ENCODE results near the gene TNFAIP8L2.
"Not testable (repeated sequence)": the region's sequence is repeated elsewhere in the genome, so short reads cannot be mapped to it uniquely, and the experiment has no call there.

The TNFAIP8L2 gene

DNA sequence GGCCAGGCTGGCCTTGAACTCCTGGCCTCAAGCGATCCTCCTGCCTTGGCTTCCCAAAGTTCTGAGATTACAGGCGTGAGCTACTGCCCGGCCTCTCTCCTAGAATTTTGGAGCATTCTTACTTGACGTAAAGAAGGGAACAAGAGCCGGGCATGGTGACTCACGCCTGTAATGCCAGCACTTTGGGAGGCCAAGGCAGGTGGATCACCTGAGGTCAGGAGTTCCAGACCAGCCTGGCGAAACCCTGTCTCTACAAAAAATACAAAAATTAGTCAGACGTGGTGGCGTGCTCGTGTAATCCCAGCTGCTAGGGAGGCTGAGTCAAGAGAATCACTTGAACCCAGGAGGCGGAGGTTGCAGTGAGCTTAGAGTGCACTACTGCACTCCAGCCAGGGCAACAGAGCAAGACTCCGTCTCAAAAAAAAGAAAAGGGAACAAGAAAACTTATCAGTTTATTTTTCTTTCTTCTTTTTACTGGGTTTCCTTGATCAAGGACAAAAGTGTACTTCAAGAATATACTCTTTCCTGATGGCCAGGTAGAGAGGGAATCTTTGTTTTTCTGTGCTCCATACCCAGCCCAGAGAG is 49.0 kb downstream of the TNFAIP8L2 start:
- not testable (repeated sequence) for H3K4me3 ChIP-seq (ENCODE audit: control insufficient read depth in 1 of 7, extremely low read depth in 1 of 7, insufficient read depth in 4 of 7, low read depth in 2 of 7, low read length in 6 of 7); DNase-seq; H3K27ac ChIP-seq (ENCODE audit: insufficient read depth in 1 of 2, low read depth in 1 of 2, low read length in 2 of 2, poor library complexity in 1 of 2, severe bottlenecking in 2 of 2); H3K9me3 ChIP-seq (ENCODE audit: control extremely low read depth in 1 of 5, control insufficient read depth in 4 of 5, insufficient read depth in 2 of 5, low read depth in 1 of 5, low read length in 4 of 5); H3K27me3 ChIP-seq (replicated peaks in 2 of 5; ENCODE audit: control insufficient read depth in 4 of 5, insufficient read depth in 5 of 5, low read length in 4 of 5)
- peaks cover 4 to 21% (median 16%) of the 10 kb centered on the region in 4 experiments for H3K4me1 ChIP-seq (ENCODE audit: control extremely low read depth in 1 of 4, control insufficient read depth in 4 of 4, insufficient read depth in 4 of 4, low read length in 3 of 4)
- ChIA-PET POLR2A (interaction anchor here (0.6 kb wide), 1 partner anchor 14 kb away, joined by 3 read pairs; no protein-coding TSS in a partner anchor), CTCF (interaction anchor here (0.7 kb wide), 1 partner anchor 45 kb away, joined by 3 read pairs; no protein-coding TSS in a partner anchor)
- H3K36me3 ChIP-seq (ENCODE audit: control insufficient read depth in 4 of 4, insufficient read depth in 4 of 4, low read length in 3 of 4) = peaks cover 8 to 33% (median 21%) of the 10 kb centered on the region in 4 experiments
- 98% methylated on average over 12 of the region's 12 CpGs for WGBS (ENCODE audit: insufficient coverage)

Measured in common myeloid progenitor, CD34-positive (primary cell).